ENCODE results near the gene FSTL4.

FSTL4 gene

GRCh38 chr5:133354323-133355185, 257.8 kb downstream of the FSTL4 start:
- DNase-seq (ENCODE audit: low read depth in 1 of 2, low spot score in 1 of 2): no peak

GRCh38 chr5:133353741-133354140, 258.6 kb downstream of the FSTL4 start:
- DNase-seq (ENCODE audit: low read depth in 1 of 2, low spot score in 1 of 2): no peak

DNA sequence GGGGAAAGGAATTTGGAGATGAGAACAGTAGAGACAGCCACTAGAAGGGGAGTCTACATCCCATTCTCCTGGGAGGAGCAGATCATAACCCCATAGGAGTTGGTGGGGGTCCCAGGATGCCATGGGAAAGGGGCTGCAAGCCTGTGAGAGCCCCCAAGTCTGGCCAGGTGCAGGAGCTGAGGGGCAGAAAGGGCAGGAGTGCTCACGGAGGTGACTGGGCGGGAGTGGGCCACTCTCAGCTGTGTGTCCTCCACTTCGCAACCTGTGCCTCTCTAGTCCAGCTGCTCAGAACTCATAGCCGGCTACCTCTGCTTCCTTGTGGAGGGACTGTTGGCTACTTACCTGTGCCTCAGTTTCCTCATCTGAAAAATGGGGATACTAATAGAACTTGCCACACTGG, 263.9 kb downstream of the FSTL4 start:
- no peak for DNase-seq (ENCODE audit: low read depth in 1 of 2, low spot score in 1 of 2)

DNA sequence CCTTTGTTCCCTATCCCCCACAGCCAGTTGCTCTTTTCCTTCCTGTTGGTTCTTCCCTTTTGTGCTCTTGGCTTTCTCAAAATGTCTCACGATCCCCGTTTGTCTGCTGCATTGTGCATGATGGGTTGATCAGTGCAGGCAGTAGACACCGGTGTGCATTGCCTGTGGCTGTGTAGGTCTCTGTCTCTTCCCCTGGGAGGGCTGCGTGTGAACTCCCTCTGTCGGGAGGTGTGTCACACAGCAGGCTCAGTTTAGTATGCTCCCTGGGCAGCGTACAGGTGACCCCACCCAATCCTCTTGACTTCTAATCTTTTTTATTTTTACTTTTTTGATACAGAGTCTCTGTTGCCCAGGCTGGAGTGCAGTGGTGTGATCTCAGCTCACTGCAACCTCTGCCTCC, 265.3 kb downstream of the FSTL4 start:
- no peak for DNase-seq (ENCODE audit: low read depth in 1 of 2, low spot score in 1 of 2)

DNA sequence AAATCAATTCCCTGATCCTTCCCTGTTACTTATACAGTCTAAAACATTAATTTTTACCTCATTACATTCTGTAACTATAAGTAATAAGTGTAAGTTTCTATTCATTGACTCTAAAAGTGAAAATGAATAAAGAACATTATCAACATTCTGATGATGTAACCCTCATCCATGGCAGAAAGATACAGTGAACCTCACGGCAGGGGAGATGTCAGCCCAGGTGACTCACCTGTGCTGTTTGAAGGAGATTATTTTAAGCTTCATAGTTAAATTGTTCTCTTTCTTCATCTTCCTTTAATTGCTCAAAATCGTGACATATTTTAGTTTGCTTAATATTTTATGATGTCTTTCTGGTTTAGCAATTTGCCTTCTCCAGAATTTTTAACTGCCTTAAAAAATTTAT, 268.1 kb downstream of the FSTL4 start:
- DNase-seq (ENCODE audit: low read depth in 1 of 2, low spot score in 1 of 2): no peak

GRCh38 chr5:133343196-133343595, 269.1 kb downstream of the FSTL4 start:
- DNase-seq (ENCODE audit: low read depth in 1 of 2, low spot score in 1 of 2): no peak

DNA sequence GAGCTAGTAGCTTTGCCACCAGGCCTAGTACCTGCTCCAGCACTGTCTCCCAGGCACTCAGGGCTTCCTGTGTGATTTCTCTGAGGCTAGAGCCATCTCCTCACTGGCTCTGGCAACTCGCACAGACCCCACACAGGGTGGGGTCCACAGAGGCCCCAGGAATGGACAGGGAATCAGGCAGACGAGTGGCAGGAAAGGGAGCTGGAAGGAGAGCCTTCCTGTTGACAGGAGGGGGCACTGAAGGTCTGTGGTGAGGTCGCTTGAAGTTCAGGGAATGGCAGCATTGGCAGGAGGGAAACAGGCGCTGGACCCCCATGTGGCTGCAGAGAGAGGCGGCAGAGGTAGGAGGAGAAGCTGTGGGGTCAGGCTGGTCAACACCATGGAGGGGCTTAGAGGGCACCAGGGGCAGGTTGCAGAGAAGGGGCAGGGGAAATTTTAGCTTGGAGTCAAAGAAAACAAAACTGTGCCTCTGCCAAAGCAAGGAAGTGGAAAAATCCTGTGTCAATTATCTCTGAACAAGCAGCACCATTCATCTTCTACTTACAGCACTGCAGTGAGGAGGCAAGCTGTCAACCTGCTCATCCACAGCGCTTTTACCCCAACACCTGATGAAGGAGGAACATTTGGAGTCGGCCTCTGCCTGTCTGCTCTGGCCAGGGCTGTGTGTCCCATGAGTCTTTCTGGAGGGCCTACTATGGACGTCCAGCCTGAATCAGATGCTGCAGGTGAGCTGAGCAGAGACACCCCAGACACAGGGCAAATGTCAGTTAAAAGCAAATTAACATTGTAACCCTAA, 270.2 kb downstream of the FSTL4 start:
- DNase-seq (ENCODE audit: low read depth in 1 of 2, low spot score in 1 of 2): no peak

GRCh38 chr5:133341296-133341695, 271.0 kb downstream of the FSTL4 start:
- DNase-seq (ENCODE audit: low read depth in 1 of 2, low spot score in 1 of 2): no peak

GRCh38 chr5:133340822-133341221, 271.5 kb downstream of the FSTL4 start:
- DNase-seq (ENCODE audit: low read depth in 1 of 2, low spot score in 1 of 2): no peak

GRCh38 chr5:133340002-133340755, 272.2 kb downstream of the FSTL4 start:
- DNase-seq (ENCODE audit: low read depth in 1 of 2, low spot score in 1 of 2): no peak

- no peak for DNase-seq (ENCODE audit: low read depth in 1 of 2, low spot score in 1 of 2)
Observed at GRCh38 chr5:133338504-133339355, 273.6 kb downstream of the FSTL4 start.

- no peak for DNase-seq (ENCODE audit: low read depth in 1 of 2, low spot score in 1 of 2)
Observed at GRCh38 chr5:133337795-133338445, 274.4 kb downstream of the FSTL4 start.

DNA sequence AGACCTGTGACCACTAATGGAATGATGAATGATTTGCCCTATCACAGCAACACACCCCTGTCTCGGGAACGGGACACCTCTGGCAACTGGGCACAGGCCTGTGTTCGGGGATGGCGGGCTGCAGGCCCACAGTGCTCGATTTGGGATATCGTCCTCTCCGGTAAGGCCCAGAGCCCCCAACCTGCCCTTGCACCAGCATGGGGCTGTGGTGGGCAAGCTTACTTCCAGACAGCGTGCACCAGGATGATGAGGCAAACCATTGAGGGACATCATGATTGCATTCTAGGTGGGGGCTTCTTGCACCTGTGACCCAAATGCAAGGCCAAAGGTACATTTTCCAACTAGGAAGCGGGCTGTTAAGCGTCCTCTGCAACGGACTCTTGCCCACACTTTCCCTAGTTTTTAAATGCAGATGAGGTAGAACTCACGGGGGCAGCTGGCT, 275.4 kb downstream of the FSTL4 start:
- DNase-seq (ENCODE audit: low read depth in 1 of 2, low spot score in 1 of 2): no peak

DNA sequence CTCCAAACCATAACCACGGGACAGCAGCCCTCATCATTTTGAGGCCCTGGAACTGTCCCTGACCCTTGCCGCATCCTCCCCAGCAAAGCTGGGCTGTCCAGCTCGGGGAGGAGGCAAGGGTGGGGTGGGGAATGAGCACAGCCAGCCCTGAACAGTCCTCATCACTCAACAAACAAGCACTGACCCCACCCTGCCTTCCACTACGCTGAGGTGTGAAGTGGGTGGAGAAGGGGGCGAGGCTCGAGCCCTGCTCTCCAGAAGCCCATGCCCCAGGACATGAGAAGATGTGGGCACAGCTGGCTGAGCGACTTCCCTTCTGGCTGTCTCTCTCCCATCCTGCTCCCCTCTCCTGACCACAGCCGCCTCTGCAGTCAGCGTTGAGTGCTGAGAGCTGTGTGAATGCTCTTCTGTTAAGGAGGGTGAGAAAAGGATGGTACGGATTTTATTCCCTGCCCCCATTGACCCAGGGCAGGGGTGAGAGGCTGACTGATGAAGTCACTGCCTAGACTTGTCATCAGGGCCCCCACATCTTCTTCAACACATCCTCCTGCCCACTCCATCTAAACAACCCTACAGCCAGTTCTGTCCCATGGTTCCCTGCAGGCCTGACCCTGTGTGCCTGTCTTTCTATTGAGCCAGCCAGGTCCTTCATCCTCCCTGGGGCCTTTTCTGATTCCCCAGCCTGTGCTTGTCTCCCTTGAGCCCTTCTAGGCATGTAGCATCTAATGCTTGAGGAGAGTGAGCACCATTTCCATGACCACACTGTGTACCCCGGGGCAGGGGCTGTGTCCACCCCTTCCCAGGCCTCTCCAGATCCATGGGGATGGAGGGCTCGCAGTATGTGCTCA, 276.0 kb downstream of the FSTL4 start:
- DNase-seq (ENCODE audit: low read depth in 1 of 2, low spot score in 1 of 2): no peak

DNA sequence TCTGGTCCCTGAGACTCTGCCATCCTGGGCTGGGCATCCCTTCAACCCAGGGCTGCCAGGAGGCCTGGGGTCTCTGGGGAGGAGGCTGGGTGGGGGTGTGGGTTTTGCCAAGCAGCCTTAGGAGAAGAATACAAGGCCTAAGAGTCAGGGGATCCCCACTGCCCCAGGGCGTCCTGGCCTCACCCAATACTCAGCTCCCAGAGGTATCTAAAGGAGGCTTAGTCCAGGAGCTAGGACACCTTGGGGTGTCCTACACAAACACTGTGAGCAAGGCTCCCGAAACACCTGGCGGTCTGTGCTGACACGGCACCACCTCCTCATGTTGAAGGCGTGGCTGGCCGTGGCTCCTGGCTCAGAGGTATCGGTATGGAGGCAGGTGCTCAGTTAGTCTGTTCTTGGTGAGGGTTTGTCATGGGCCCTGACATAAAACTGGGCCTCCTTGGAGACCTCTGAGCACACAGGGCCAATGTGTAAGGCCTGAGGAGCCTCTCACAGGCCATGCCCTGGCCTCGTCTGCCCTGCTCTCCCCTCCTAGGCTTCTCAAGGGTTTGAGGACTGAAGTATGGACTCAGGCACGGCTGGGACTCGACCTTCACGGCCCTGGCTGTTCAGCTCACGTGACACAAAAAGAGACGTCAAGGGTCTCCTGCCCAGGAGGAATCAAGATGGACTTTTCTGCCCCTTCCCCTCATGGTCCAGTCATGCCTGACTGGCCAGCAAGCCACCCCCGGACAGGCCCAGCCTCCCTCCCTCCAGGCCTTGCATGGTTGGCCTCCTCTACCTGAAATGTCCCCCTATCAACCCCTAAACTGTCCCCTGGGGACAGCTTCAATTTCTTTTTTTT, 277.3 kb downstream of the FSTL4 start:
- DNase-seq (ENCODE audit: low read depth in 1 of 2, low spot score in 1 of 2): no peak

- DNase-seq (ENCODE audit: low read depth in 1 of 2, low spot score in 1 of 2): no peak
Observed at GRCh38 chr5:133333326-133334150, 278.8 kb downstream of the FSTL4 start.

- no peak for DNase-seq (ENCODE audit: low read depth in 1 of 2, low spot score in 1 of 2)
Observed at GRCh38 chr5:133332439-133333024, 279.8 kb downstream of the FSTL4 start.

Measured in activated T-helper 1 cell treated with anti-CD3 and anti-CD28 coated beads, Interleukin-2, amount 50 U/mL, for 16 hours (primary cell).